Astrocyte of the spinal cord (primary cell): ENCODE results near the gene CCDC93.
A peak's percentile ranks its signal among the peaks of the same experiment; 100 is the strongest.

Experiments
- DNase-seq: peaks from one replicate; pipeline ENCODE4 v3.0.0; 2011; ENCODE audit warnings: low read depth, low spot score
- H3K4me3 ChIP-seq: 2 replicates; pipeline ENCODE4 v1.5.1; 2011; ENCODE audit warnings: low read depth, mild to moderate bottlenecking, low read length, moderate library complexity
- CTCF ChIP-seq: IDR thresholded peaks from 2 replicates; pipeline ENCODE4 v1.5.1; 2012; ENCODE audit warnings: low read depth, mild to moderate bottlenecking, low read length, inconsistent platforms
- in situ Hi-C: cut with HindIII; loops from 2 replicates; pipeline ENCODE4 v1.10.0; 2017; ENCODE audit warnings: low sequenced_read_pairs

CCDC93 gene

GRCh38 chr2:117967977-117968718, 45.7 kb downstream of the CCDC93 start:
- TF ChIP-seq CTCF: no peak
- in situ Hi-C loops: no loop called here
- H3K4me3 ChIP-seq: no peak overlapping the region
- no peak for DNase-seq

GRCh38 chr2:117963446-117963845, 50.4 kb downstream of the CCDC93 start:
- no peak overlapping the region for H3K4me3 ChIP-seq
- no peak for TF ChIP-seq CTCF
- in situ Hi-C loops: no loop called here
- no peak for DNase-seq

GRCh38 chr2:117961201-117961600, 52.7 kb downstream of the CCDC93 start:
- no peak overlapping the region for H3K4me3 ChIP-seq
- TF ChIP-seq CTCF: no peak
- no peak for DNase-seq
- in situ Hi-C loops: no loop called here

- in situ Hi-C loops: no loop called here
- no peak overlapping the region for H3K4me3 ChIP-seq
- peak; percentile 52 for DNase-seq
- TF ChIP-seq CTCF: no peak
Observed at GRCh38 chr2:117960231-117960630, 53.6 kb downstream of the CCDC93 start.

- DNase-seq: peak; percentile 68
- H3K4me3 ChIP-seq: no peak overlapping the region
- in situ Hi-C loops: no loop called here
- TF ChIP-seq CTCF: no peak
Observed at GRCh38 chr2:117958186-117958585, 55.7 kb downstream of the CCDC93 start.

- TF ChIP-seq CTCF: no peak
- in situ Hi-C loops: no loop called here
- DNase-seq: no peak
- no peak overlapping the region for H3K4me3 ChIP-seq
Observed at GRCh38 chr2:117957616-117958015, 56.3 kb downstream of the CCDC93 start.
